B cell (primary cell): ENCODE measurements around the gene SSRP1. TPM values are rescaled to one million over a fixed set of nuclear protein-coding genes. Genes with fewer than 3 reads are reported as not detected.

Source experiments
- ATAC-seq: fragments of 200-7000 bp; cut with Tn5 transposase; one replicate; pipeline ENCODE4 v1.10.0; 2021; ENCODE audit warnings: low read depth, mild to moderate bottlenecking, moderate number of reproducible peaks, moderate library complexity
- CTCF ChIA-PET: fragments of 350-600 bp; sonication (Branson Sonifier 250); formaldehyde crosslinking; loops from one replicate; lab custom pipeline; 2021; ENCODE audit warnings: antibody characterized with exemption, inconsistent platforms; lab: Charles Lee
- POLR2A ChIA-PET: fragments of 350-600 bp; sonication (Branson Sonifier 250); formaldehyde crosslinking; loops from one replicate; lab custom pipeline; 2021; ENCODE audit warnings: antibody characterized with exemption; lab: Charles Lee
- DNase-seq: peaks from one replicate; pipeline ENCODE4 v3.0.0; 2013
- H2AFZ ChIP-seq: 2 replicates; pipeline ENCODE4 v1.6.1; 2012; ENCODE audit warnings: mild to moderate bottlenecking, low read depth, low read length; ENCODE audit not compliant: insufficient read depth, poor library complexity, severe bottlenecking
- H3K27ac ChIP-seq, 2 donors: 1 replicate in 1 of 2; 2 replicates in 1 of 2; pipeline ENCODE4 v1.5.1; 2012 to 2013; ENCODE audit warnings: low read length in 2 of 2, mild to moderate bottlenecking in 2 of 2, moderate library complexity in 1 of 2
- H3K27me3 ChIP-seq, 4 experiments: fragments of 200-600 bp in 1 of 4; sonication (generic) in 1 of 4; replicated peaks in 1 of 4; 1 replicate in 2 of 4; 2 replicates in 2 of 4; pipeline versions ENCODE4 v1.6.1 to v1.7.0; 2013 to 2016; ENCODE audit warnings: low read length in 3 of 4, mild to moderate bottlenecking in 2 of 4, mixed read lengths in 1 of 4, moderate library complexity in 1 of 4; ENCODE audit not compliant: insufficient read depth in 4 of 4, control insufficient read depth in 3 of 4; ENCODE audit errors: control extremely low read depth in 1 of 4
- H3K36me3 ChIP-seq, 2 experiments: replicated peaks in 1 of 2; 1 replicate in 1 of 2; 2 replicates in 1 of 2; pipeline versions ENCODE4 v1.6.1 to v1.7.1; 2013; ENCODE audit warnings: low read length in 1 of 2; ENCODE audit not compliant: insufficient read depth in 2 of 2, control insufficient read depth in 1 of 2; ENCODE audit errors: control extremely low read depth in 1 of 2, extremely low read depth in 1 of 2
- H3K4me1 ChIP-seq, 2 donors: fragments of 200-600 bp in 1 of 2; sonication (generic) in 1 of 2; 1 replicate in 1 of 2; 2 replicates in 1 of 2; pipeline versions ENCODE4 v1.5.1 to v1.6.1; 2013 to 2017; ENCODE audit warnings: low read length in 2 of 2; ENCODE audit not compliant: control insufficient read depth in 2 of 2, insufficient read depth in 2 of 2
- H3K4me2 ChIP-seq: replicated peaks from 2 replicates; pipeline ENCODE3; 2012; ENCODE audit warnings: mild to moderate bottlenecking, low read depth, low read length; ENCODE audit not compliant: poor library complexity, severe bottlenecking
- H3K4me3 ChIP-seq, 5 experiments: fragments of 200-600 bp in 1 of 5; sonication (generic) in 1 of 5; 1 replicate in 3 of 5; 2 replicates in 2 of 5; pipeline versions ENCODE4 v1.5.1 to v1.7.0; 2011 to 2016; ENCODE audit warnings: low read length in 4 of 5, mild to moderate bottlenecking in 4 of 5, low read depth in 2 of 5, control low read depth in 1 of 5, moderate library complexity in 1 of 5; ENCODE audit not compliant: insufficient read depth in 1 of 5; ENCODE audit errors: control extremely low read depth in 1 of 5, extremely low read depth in 1 of 5
- H3K79me2 ChIP-seq: fragments of 200-600 bp; sonication (generic); one replicate; pipeline ENCODE4 v1.6.0; 2016; ENCODE audit warnings: low read length; ENCODE audit not compliant: control insufficient read depth, insufficient read depth
- H3K9ac ChIP-seq: fragments of 200-600 bp; sonication (generic); 2 replicates; pipeline ENCODE4 v1.6.1; 2017; ENCODE audit warnings: mild to moderate bottlenecking, low read length, moderate library complexity
- H3K9me3 ChIP-seq, 3 donors: one replicate each; pipeline versions ENCODE4 v1.6.1 to v1.7.1; 2013; ENCODE audit warnings: low read length in 2 of 3; ENCODE audit not compliant: control insufficient read depth in 2 of 3, insufficient read depth in 1 of 3; ENCODE audit errors: control extremely low read depth in 1 of 3
- H4K20me1 ChIP-seq: 2 replicates; pipeline ENCODE4 v1.6.0; 2012; ENCODE audit warnings: mild to moderate bottlenecking, low read length; ENCODE audit not compliant: insufficient read depth, control insufficient read depth, poor library complexity, severe bottlenecking
- H3K27ac Mint-ChIP-seq: one replicate; pipeline ENCODE4 v1.8.0; 2021; ENCODE audit warnings: mixed read lengths
- H3K27me3 Mint-ChIP-seq: one replicate; pipeline ENCODE4 v1.8.0; 2021; ENCODE audit warnings: mixed read lengths
- H3K4me1 Mint-ChIP-seq: one replicate; pipeline ENCODE4 v1.8.0; 2021; ENCODE audit warnings: mixed read lengths
- H3K4me3 Mint-ChIP-seq: one replicate; pipeline ENCODE4 v1.8.0; 2021; ENCODE audit warnings: mixed read lengths
- H3K9me3 Mint-ChIP-seq: one replicate; pipeline ENCODE4 v1.8.0; 2022; ENCODE audit warnings: mixed read lengths; ENCODE audit not compliant: insufficient read depth
- CTCF ChIP-seq: fragments of 200-600 bp; IDR thresholded peaks from one replicate; pipeline ENCODE4 v1.8.0; 2022; ENCODE audit warnings: antibody characterized with exemption, mild to moderate bottlenecking
- EZH2 ChIP-seq: IDR thresholded peaks from 2 replicates; pipeline ENCODE4 v1.6.1; 2012; ENCODE audit warnings: borderline replicate concordance, low read depth, mild to moderate bottlenecking, moderate library complexity, low read length; ENCODE audit not compliant: insufficient read depth, poor library complexity, severe bottlenecking
- WGBS: methylation state at CpG from one replicate; pipeline ENCODE4 v1.1.5; 2013; ENCODE audit warnings: missing lambda C conversion rate; ENCODE audit not compliant: insufficient coverage; 5-methylcytosine and 5-hydroxymethylcytosine counted together
- intact Hi-C: fragments of 100-400 bp; cut with micrococcal nuclease; formaldehyde crosslinking; loops from one replicate; pipeline ENCODE4 v1.10.0; 2022
- polyA plus RNA-seq: library from polyadenylated mRNA; depleted of rRNA; stranded (reverse); fragments of >200 nt; gene quantifications from 2 replicates; pipeline ENCODE4 v1.2.3, GENCODE V29; 2012
- total RNA-seq, 2 donors: library from RNA; stranded (reverse); fragments of 120-200 nt in 1 of 2; gene quantifications; 1 replicate in 1 of 2; 2 replicates in 1 of 2; pipeline versions ENCODE4 v1.2.3 to v1.2.4, GENCODE V29; 2013 to 2022

SSRP1 gene
- total and polyA plus RNA-seq, 2 donors (not counting 1 experiment from before 2014, with no cell fraction given): 40.9 to 66.6 TPM

- TF ChIP-seq EZH2: no peak
- TF ChIP-seq CTCF: no peak
- Histone ChIP-seq H3K27me3 (peaks cover 0 to 5% (median 0%) of the 10 kb centered on the region in 4 experiments), H3K36me3 (no peaks in the 10 kb centered on the region), H3K4me1 (no peaks in the 10 kb centered on the region), H3K4me3 (no peak overlapping the region), H3K9me3 (no peaks in the 10 kb centered on the region), H3K9ac (no peak overlapping the region), H3K4me2 (no peak overlapping the region), H3K79me2 (no peaks in the 10 kb centered on the region), H4K20me1 (no peaks in the 10 kb centered on the region), H3K27ac (no peak overlapping the region), H2AFZ (no peak overlapping the region)
- Mint-ChIP-seq H3K4me3 (no peak overlapping the region), H3K4me1 (no peaks in the 10 kb centered on the region), H3K27ac (no peak overlapping the region), H3K27me3 (peaks cover 20% of the 10 kb centered on the region), H3K9me3 (no peaks in the 10 kb centered on the region)
- ChIA-PET CTCF (no interaction called here), POLR2A (no interaction called here)
- DNase-seq: no peak
- ATAC-seq: no peak
- intact Hi-C loops: no loop called here
Observed at GRCh38 chr11:57378186-57378585, 42.5 kb upstream of the SSRP1 start.

GRCh38 chr11:57377107-57377506 lies 41.4 kb upstream of the SSRP1 start:
- TF ChIP-seq CTCF: no peak
- TF ChIP-seq EZH2: no peak
- Histone ChIP-seq H3K36me3 (no peaks in the 10 kb centered on the region), H3K4me2 (no peak overlapping the region), H3K9me3 (no peaks in the 10 kb centered on the region), H3K4me3 (no peak overlapping the region), H3K9ac (no peak overlapping the region), H3K79me2 (no peaks in the 10 kb centered on the region), H4K20me1 (no peaks in the 10 kb centered on the region), H3K4me1 (no peaks in the 10 kb centered on the region), H2AFZ (no peak overlapping the region), H3K27ac (no peak overlapping the region), H3K27me3 (peaks cover 0 to 5% (median 0%) of the 10 kb centered on the region in 4 experiments)
- no peak overlapping the region for H3K4me3 Mint-ChIP-seq
- no peaks in the 10 kb centered on the region for H3K4me1 Mint-ChIP-seq
- H3K27me3 Mint-ChIP-seq: peaks cover 20% of the 10 kb centered on the region
- ChIA-PET POLR2A (no interaction called here), CTCF (no interaction called here)
- no peak overlapping the region for H3K27ac Mint-ChIP-seq
- DNase-seq (no peak), ATAC-seq (no peak)
- WGBS: 83% methylated on average over 5 of the region's 5 CpGs
- intact Hi-C loops: no loop called here
- H3K9me3 Mint-ChIP-seq: no peaks in the 10 kb centered on the region
